GM23338 (cell line): Measurements from ENCODE around the gene LARP1B. TPM values are rescaled to one million over a fixed set of nuclear protein-coding genes. Genes with fewer than 3 reads are reported as not detected.

Experiments
- ATAC-seq: fragments of 200-7000 bp; cut with Tn5 transposase; 3 replicates; pipeline ENCODE4 v1.9.1; 2020
- DNase-seq: peaks from one replicate; pipeline ENCODE4 v3.0.0-alpha.2; 2015; ENCODE audit warnings: low spot score
- H2AFZ ChIP-seq: fragments of 200-600 bp; sonication (generic); 2 replicates; pipeline ENCODE4 v1.8.0; 2016; ENCODE audit warnings: antibody characterized with exemption, mild to moderate bottlenecking, moderate library complexity
- H3F3A ChIP-seq: fragments of 200-600 bp; sonication (generic); replicated peaks from 2 replicates; pipeline ENCODE4 v1.8.0; 2017; ENCODE audit warnings: antibody characterized with exemption, mixed run types, low read depth
- H3K27ac ChIP-seq: fragments of 200-600 bp; sonication (generic); 2 replicates; pipeline ENCODE4 v1.6.1; 2016; ENCODE audit warnings: low read depth
- H3K27me3 ChIP-seq: fragments of 200-600 bp; sonication (generic); 2 replicates; pipeline ENCODE4 v1.8.0; 2016; ENCODE audit warnings: mild to moderate bottlenecking, mixed run types, moderate library complexity; ENCODE audit not compliant: insufficient read depth
- H3K36me3 ChIP-seq: fragments of 200-600 bp; sonication (generic); 2 replicates; pipeline ENCODE4 v1.8.0; 2016; ENCODE audit warnings: mild to moderate bottlenecking; ENCODE audit not compliant: insufficient read depth
- H3K4me1 ChIP-seq: fragments of 200-600 bp; sonication (generic); 2 replicates; pipeline ENCODE4 v1.8.0; 2016; ENCODE audit warnings: mild to moderate bottlenecking, moderate library complexity; ENCODE audit not compliant: insufficient read depth
- H3K4me2 ChIP-seq: fragments of 200-600 bp; sonication (generic); 2 replicates; pipeline ENCODE4 v1.7.1; 2017; ENCODE audit warnings: mixed run types
- H3K4me3 ChIP-seq: fragments of 200-600 bp; sonication (generic); 2 replicates; pipeline ENCODE4 v1.6.1; 2016; ENCODE audit warnings: mixed run types
- H3K79me2 ChIP-seq: fragments of 200-600 bp; sonication (generic); replicated peaks from 2 replicates; pipeline ENCODE4 v1.8.0; 2017; ENCODE audit warnings: mild to moderate bottlenecking; ENCODE audit not compliant: insufficient read depth
- H3K9me2 ChIP-seq: fragments of 200-600 bp; sonication (generic); 2 replicates; pipeline ENCODE4 v1.8.0; 2017; ENCODE audit not compliant: insufficient read depth
- H4K20me1 ChIP-seq: fragments of 200-600 bp; sonication (generic); replicated peaks from 2 replicates; pipeline ENCODE4 v1.8.0; 2017; ENCODE audit warnings: mild to moderate bottlenecking; ENCODE audit not compliant: insufficient read depth
- H3K27ac Mint-ChIP-seq: 2 replicates; pipeline ENCODE4 v1.8.0; 2020; ENCODE audit warnings: inconsistent platforms, mild to moderate bottlenecking, moderate library complexity, mixed read lengths
- H3K27me3 Mint-ChIP-seq: 3 replicates; pipeline ENCODE4 v1.8.0; 2022; ENCODE audit warnings: low read depth, mild to moderate bottlenecking, moderate library complexity, mixed read lengths, inconsistent platforms; ENCODE audit not compliant: insufficient read depth, poor library complexity
- H3K36me3 Mint-ChIP-seq: 3 replicates; pipeline ENCODE4 v1.8.0; 2021; ENCODE audit warnings: low read depth, mild to moderate bottlenecking, inconsistent platforms, moderate library complexity, mixed read lengths
- H3K4me1 Mint-ChIP-seq: 3 replicates; pipeline ENCODE4 v1.8.0; 2020; ENCODE audit warnings: mild to moderate bottlenecking, inconsistent platforms, mixed read lengths
- H3K4me3 Mint-ChIP-seq: 3 replicates; pipeline ENCODE4 v1.8.0; 2021; ENCODE audit warnings: moderate library complexity, mild to moderate bottlenecking, inconsistent platforms, mixed read lengths
- H3K9me3 Mint-ChIP-seq: 3 replicates; pipeline ENCODE4 v1.8.0; 2020; ENCODE audit warnings: moderate library complexity, mild to moderate bottlenecking, inconsistent platforms, mixed read lengths
- EZH2phosphoT487 ChIP-seq: fragments of 200-600 bp; sonication (generic); IDR thresholded peaks from one replicate; pipeline ENCODE4 v1.8.1; 2018; ENCODE audit warnings: antibody characterized with exemption; ENCODE audit not compliant: unreplicated experiment
- POLR2AphosphoS5 ChIP-seq: IDR thresholded peaks from 2 replicates; pipeline ENCODE4 v1.6.1; 2016; ENCODE audit warnings: antibody characterized with exemption, low read depth
- STAT1 ChIP-seq: IDR thresholded peaks from one replicate; pipeline ENCODE4 v1.6.1; 2016; ENCODE audit warnings: antibody characterized with exemption; ENCODE audit not compliant: unreplicated experiment
- ZNF462 ChIP-seq: fragments of 250-450 bp; sonication (Bioruptor Pico); IDR thresholded peaks from 2 replicates; pipeline ENCODE4 v1.5.0; 2020; ENCODE audit warnings: mild to moderate bottlenecking, moderate library complexity
- polyA plus RNA-seq: library from polyadenylated mRNA; unstranded; fragments of >200 nt; fragmentation: Nextera tagmentation; extraction: Ambion mirVana; gene quantifications from 2 replicates; pipeline ENCODE4 v1.2.1, GENCODE V29; 2016
- total RNA-seq: library from RNA; depleted of rRNA; stranded (reverse); fragments of >200 nt; shearing (Covaris generic); gene quantifications from 2 replicates; pipeline ENCODE4 v1.2.3, GENCODE V29; 2014
- TF ChIP-seq, protein P1 (sequence below): IDR thresholded peaks from one replicate; pipeline ENCODE4 v1.6.1; 2018; ENCODE audit warnings: antibody characterized with exemption; ENCODE audit not compliant: unreplicated experiment

LARP1B gene
- total and polyA plus RNA-seq, 2 experiments from 2014 or later = 42.5 to 45.4 TPM

DNA sequence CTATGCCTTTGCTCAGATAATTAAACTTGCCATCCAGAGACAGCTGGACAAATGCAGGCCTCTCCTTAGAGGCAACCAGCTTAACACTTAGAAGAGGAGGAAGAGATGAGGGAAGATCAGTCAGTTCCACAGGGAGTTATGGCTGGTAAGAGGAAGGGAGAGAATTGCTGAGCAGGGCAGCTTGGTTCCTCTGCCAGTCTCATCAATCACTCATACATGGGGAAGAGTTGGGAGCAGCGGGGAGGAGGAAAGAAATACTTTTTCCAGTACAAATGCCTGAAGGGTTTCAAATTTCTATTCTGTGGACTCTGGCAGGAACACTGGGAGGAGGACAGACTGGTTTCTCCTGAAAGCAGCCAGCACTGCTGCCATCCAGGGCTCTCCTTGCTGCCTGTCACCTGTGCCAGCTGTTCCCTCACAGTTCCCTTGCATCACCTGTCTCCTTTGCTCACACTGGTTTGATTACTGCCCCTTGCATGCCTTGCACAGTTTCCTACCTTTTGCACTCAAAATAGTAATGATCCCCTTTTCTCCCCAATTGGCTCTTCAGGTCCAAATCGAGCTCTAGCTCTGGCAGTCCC, 167.0 kb downstream of the LARP1B start (continued):
- TF ChIP-seq ZNF462 (no peak), EZH2phosphoT487 (no peak), STAT1 (no peak)

GRCh38 chr4:128228845-128229795, 168.0 kb downstream of the LARP1B start:
- H3K27me3 ChIP-seq = no peaks in the 10 kb centered on the region
- H2AFZ ChIP-seq = no peak overlapping the region
- no peaks in the 10 kb centered on the region for H3K27me3 Mint-ChIP-seq
- H3K27ac Mint-ChIP-seq = no peak overlapping the region
- H4K20me1 ChIP-seq = no peaks in the 10 kb centered on the region
- H3K4me1 ChIP-seq = no peaks in the 10 kb centered on the region
- H3K4me2 ChIP-seq = no peak overlapping the region
- DNase-seq (no peak), ATAC-seq (no peak)
- H3K4me1 Mint-ChIP-seq = peaks cover 3% of the 10 kb centered on the region; the same call in 1 of the 3 replicates
- H3K9me2 ChIP-seq = no peaks in the 10 kb centered on the region
- no peaks in the 10 kb centered on the region; the same call in 2 of the 3 replicates for H3K9me3 Mint-ChIP-seq
- H3K4me3 ChIP-seq = no peak overlapping the region
- H3F3A ChIP-seq = no peaks in the 10 kb centered on the region
- no peaks in the 10 kb centered on the region for H3K79me2 ChIP-seq
- no peaks in the 10 kb centered on the region for H3K36me3 Mint-ChIP-seq
- H3K27ac ChIP-seq = no peak overlapping the region
- H3K4me3 Mint-ChIP-seq = no peak overlapping the region
- H3K36me3 ChIP-seq = no peaks in the 10 kb centered on the region
- TF ChIP-seq POLR2AphosphoS5 = no peak
- TF ChIP-seq, protein P1, sequence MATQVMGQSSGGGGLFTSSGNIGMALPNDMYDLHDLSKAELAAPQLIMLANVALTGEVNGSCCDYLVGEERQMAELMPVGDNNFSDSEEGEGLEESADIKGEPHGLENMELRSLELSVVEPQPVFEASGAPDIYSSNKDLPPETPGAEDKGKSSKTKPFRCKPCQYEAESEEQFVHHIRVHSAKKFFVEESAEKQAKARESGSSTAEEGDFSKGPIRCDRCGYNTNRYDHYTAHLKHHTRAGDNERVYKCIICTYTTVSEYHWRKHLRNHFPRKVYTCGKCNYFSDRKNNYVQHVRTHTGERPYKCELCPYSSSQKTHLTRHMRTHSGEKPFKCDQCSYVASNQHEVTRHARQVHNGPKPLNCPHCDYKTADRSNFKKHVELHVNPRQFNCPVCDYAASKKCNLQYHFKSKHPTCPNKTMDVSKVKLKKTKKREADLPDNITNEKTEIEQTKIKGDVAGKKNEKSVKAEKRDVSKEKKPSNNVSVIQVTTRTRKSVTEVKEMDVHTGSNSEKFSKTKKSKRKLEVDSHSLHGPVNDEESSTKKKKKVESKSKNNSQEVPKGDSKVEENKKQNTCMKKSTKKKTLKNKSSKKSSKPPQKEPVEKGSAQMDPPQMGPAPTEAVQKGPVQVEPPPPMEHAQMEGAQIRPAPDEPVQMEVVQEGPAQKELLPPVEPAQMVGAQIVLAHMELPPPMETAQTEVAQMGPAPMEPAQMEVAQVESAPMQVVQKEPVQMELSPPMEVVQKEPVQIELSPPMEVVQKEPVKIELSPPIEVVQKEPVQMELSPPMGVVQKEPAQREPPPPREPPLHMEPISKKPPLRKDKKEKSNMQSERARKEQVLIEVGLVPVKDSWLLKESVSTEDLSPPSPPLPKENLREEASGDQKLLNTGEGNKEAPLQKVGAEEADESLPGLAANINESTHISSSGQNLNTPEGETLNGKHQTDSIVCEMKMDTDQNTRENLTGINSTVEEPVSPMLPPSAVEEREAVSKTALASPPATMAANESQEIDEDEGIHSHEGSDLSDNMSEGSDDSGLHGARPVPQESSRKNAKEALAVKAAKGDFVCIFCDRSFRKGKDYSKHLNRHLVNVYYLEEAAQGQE = no peak
